HepG2 (cell line): ENCODE results near the gene CLDN4. TPM values are rescaled to one million over a fixed set of nuclear protein-coding genes. Genes with fewer than 3 reads are reported as not detected.

Source experiments
- ATAC-seq: fragments of 200-7000 bp; cut with Tn5 transposase; 3 replicates; pipeline ENCODE4 v1.9.1; 2020; ENCODE audit warnings: mild to moderate bottlenecking, moderate library complexity
- BruUV-seq: library from RNA; stranded (reverse); fragments of 400-500 nt; replicated peaks from 2 replicates; lab custom pipeline; 2021; lab: Mats Ljungman, UMichigan
- CTCF ChIA-PET: fragments of 300-600 bp; formaldehyde crosslinking; extraction: SDS; loops from one replicate; lab custom pipeline; 2021; ENCODE audit warnings: low total read pairs, inconsistent platforms, low intra/inter-chr PET ratio; lab: Yijun Ruan, JAX
- POLR2A ChIA-PET: fragments of 350-600 bp; sonication (Branson Sonifier 250); formaldehyde crosslinking; loops from one replicate; lab custom pipeline; 2020; ENCODE audit warnings: antibody characterized with exemption, inconsistent platforms; lab: Yijun Ruan, JAX
- DNase-seq: peaks from one replicate; pipeline ENCODE4 v3.0.0-alpha.2; 2015; ENCODE audit warnings: low spot score
- FAIRE-seq: peaks from 3 replicates; lab custom pipeline; 2011; peaks lifted over from hg19 to GRCh38; lab: Jason Lieb, UNC
- H2AFZ ChIP-seq: one replicate; pipeline ENCODE4 v1.6.1; 2011; ENCODE audit warnings: low read length, inconsistent platforms
- H3K27ac ChIP-seq: fragments of 300-600 bp; 3 replicates; pipeline ENCODE4 v1.8.0; 2011; ENCODE audit warnings: mixed run types, mild to moderate bottlenecking, mixed read lengths, low read length, inconsistent platforms; ENCODE audit not compliant: insufficient read depth; ENCODE audit errors: extremely low read length
- H3K27me3 ChIP-seq, 2 experiments: fragments of 200-600 bp in 1 of 2; 2 replicates in 1 of 2; 3 replicates in 1 of 2; pipeline versions ENCODE4 v1.6.0 to v1.8.0; 2011; ENCODE audit warnings: low read length in 2 of 2, mild to moderate bottlenecking in 2 of 2, moderate library complexity in 2 of 2, inconsistent platforms in 1 of 2; ENCODE audit not compliant: insufficient read depth in 2 of 2, control insufficient read depth in 1 of 2
- H3K36me3 ChIP-seq, 2 experiments: fragments of 200-600 bp in 1 of 2; replicated peaks in 1 of 2; 2 replicates in 1 of 2; 3 replicates in 1 of 2; pipeline versions ENCODE4 v1.5.1 to v1.8.0; 2011; ENCODE audit warnings: low read length in 2 of 2, inconsistent platforms in 1 of 2; ENCODE audit not compliant: insufficient read depth in 2 of 2, control insufficient read depth in 1 of 2
- H3K4me1 ChIP-seq: 2 replicates; pipeline ENCODE4 v1.5.1; 2012; ENCODE audit warnings: low read length, inconsistent platforms; ENCODE audit not compliant: insufficient read depth
- H3K4me2 ChIP-seq: 2 replicates; pipeline ENCODE4 v1.6.0; 2011; ENCODE audit warnings: low read depth, low read length, inconsistent platforms
- H3K4me3 ChIP-seq, 3 experiments: fragments of 200-600 bp in 1 of 3; sonication (generic), shearing (Covaris generic) in 1 of 3; replicated peaks in 1 of 3; 2 replicates each; pipeline ENCODE4 v1.5.1; 2011 to 2016; ENCODE audit warnings: low read length in 3 of 3, inconsistent platforms in 2 of 3, low read depth in 2 of 3, mild to moderate bottlenecking in 2 of 3, control low read depth in 1 of 3, mixed read lengths in 1 of 3; ENCODE audit not compliant: insufficient read depth in 1 of 3
- H3K79me2 ChIP-seq: one replicate; pipeline ENCODE4 v1.6.1; 2011; ENCODE audit warnings: low read length, inconsistent platforms; ENCODE audit not compliant: insufficient read depth
- H3K9ac ChIP-seq: 2 replicates; pipeline ENCODE4 v1.6.0; 2011; ENCODE audit warnings: mild to moderate bottlenecking, low read depth, low read length, inconsistent platforms; ENCODE audit not compliant: insufficient read depth
- H3K9me3 ChIP-seq: 2 replicates; pipeline ENCODE4 v1.5.1; 2012; ENCODE audit warnings: mild to moderate bottlenecking, low read length
- H4K20me1 ChIP-seq: 2 replicates; pipeline ENCODE4 v1.6.0; 2011; ENCODE audit warnings: inconsistent platforms, mild to moderate bottlenecking, low read length, moderate library complexity; ENCODE audit not compliant: insufficient read depth
- FOXK1 ChIP-seq: sonication (generic); formaldehyde crosslinking; IDR thresholded peaks from 2 replicates; pipeline ENCODE4 v1.4.0; 2020; ENCODE audit warnings: low read depth, missing genetic modification reagents, borderline replicate concordance
- HNF4A ChIP-seq: sonication (generic); formaldehyde crosslinking; IDR thresholded peaks from 2 replicates; pipeline ENCODE4 v1.4.0; 2020; ENCODE audit warnings: missing genetic modification reagents
- LCORL ChIP-seq, 2 experiments: fragments of 450-650 bp in 1 of 2; sonication (generic) in 1 of 2; formaldehyde crosslinking in 1 of 2; IDR thresholded peaks; 2 replicates each; pipeline versions ENCODE4 v1.5.0 to v1.6.1; 2017 to 2020; ENCODE audit warnings: antibody characterized with exemption in 1 of 2, missing genetic modification reagents in 1 of 2
- RARA ChIP-seq: IDR thresholded peaks from 2 replicates; pipeline ENCODE4 v1.6.1; 2016; ENCODE audit warnings: missing genetic modification reagents, missing compliant biosample characterization
- SALL1 ChIP-seq: sonication (generic); formaldehyde crosslinking; IDR thresholded peaks from 2 replicates; pipeline ENCODE4 v1.8.0; 2022; ENCODE audit warnings: mild to moderate bottlenecking, missing genetic modification reagents
- TGIF2 ChIP-seq: IDR thresholded peaks from 2 replicates; pipeline ENCODE4 v1.6.1; 2016; ENCODE audit warnings: control low read depth, missing compliant biosample characterization
- WGBS: methylation state at CpG from one replicate; pipeline ENCODE4 v1.1.6; 2017; ENCODE audit warnings: low lambda C conversion rate; 5-methylcytosine and 5-hydroxymethylcytosine counted together
- in situ Hi-C: cut with HindIII; loops from 2 replicates; pipeline ENCODE4 v1.10.0; 2017; ENCODE audit warnings: low pct_unique_long_range_greater_than_20kb; ENCODE audit not compliant: extremely low pct_ligation_motif_present
- intact Hi-C: fragments of 100-400 bp; cut with micrococcal nuclease; formaldehyde crosslinking; loops from one replicate; pipeline ENCODE4 v1.10.0; 2022; ENCODE audit not compliant: unreplicated experiment
- polyA plus RNA-seq, 8 experiments: library from polyadenylated mRNA; depleted of rRNA in 3 of 8; stranded (reverse) in 7 of 8; unstranded in 1 of 8; fragments of >200 nt; fragmentation: Illumina TruSeq in 4 of 8; extraction: Trizol in 4 of 8; gene quantifications; 2 replicates each; pipeline versions ENCODE4 v1.2.1 to v1.2.3, GENCODE V29; 2011 to 2016; ENCODE audit warnings: low read depth in 4 of 8, missing spikeins in 1 of 8, mixed read lengths in 1 of 8; ENCODE audit not compliant: insufficient read depth in 1 of 8
- total RNA-seq, 5 experiments: library from RNA; depleted of rRNA; stranded (reverse); fragments of >200 nt; fragmentation: Illumina TruSeq; extraction: Trizol; gene quantifications; 2 replicates each; pipeline ENCODE4 v1.2.3, GENCODE V29; 2016; ENCODE audit warnings: low read depth in 1 of 5
- TF ChIP-seq, protein P1 (sequence below): sonication (generic); formaldehyde crosslinking; IDR thresholded peaks from 2 replicates; pipeline ENCODE4 v1.9.0; 2021; ENCODE audit warnings: missing genetic modification reagents, borderline replicate concordance
- TF ChIP-seq, protein P2 (sequence below): sonication (generic); IDR thresholded peaks from 2 replicates; pipeline ENCODE4 v1.6.1; 2016; ENCODE audit warnings: low read depth, borderline replicate concordance
- TF ChIP-seq, protein P3 (sequence below): IDR thresholded peaks from 2 replicates; pipeline ENCODE4 v1.6.1; 2016
- TF ChIP-seq, protein P4 (sequence below): IDR thresholded peaks from 2 replicates; pipeline ENCODE4 v1.4.0; 2020; ENCODE audit warnings: mild to moderate bottlenecking, missing genetic modification reagents
- TF ChIP-seq, protein P5 (sequence below): sonication (generic); formaldehyde crosslinking; IDR thresholded peaks from 2 replicates; pipeline ENCODE4 v1.4.0; 2020; ENCODE audit warnings: missing genetic modification reagents
- TF ChIP-seq, protein P6 (sequence below): sonication (generic); formaldehyde crosslinking; IDR thresholded peaks from 2 replicates; pipeline ENCODE4 v1.4.0; 2020; ENCODE audit warnings: mild to moderate bottlenecking, missing genetic modification reagents

The CLDN4 gene
- total and polyA plus RNA-seq, 2 of the 13 experiments (the other 11 are each of a cell fraction or from before 2014, with no cell fraction given), result 28.2 to 35.7 TPM

DNA sequence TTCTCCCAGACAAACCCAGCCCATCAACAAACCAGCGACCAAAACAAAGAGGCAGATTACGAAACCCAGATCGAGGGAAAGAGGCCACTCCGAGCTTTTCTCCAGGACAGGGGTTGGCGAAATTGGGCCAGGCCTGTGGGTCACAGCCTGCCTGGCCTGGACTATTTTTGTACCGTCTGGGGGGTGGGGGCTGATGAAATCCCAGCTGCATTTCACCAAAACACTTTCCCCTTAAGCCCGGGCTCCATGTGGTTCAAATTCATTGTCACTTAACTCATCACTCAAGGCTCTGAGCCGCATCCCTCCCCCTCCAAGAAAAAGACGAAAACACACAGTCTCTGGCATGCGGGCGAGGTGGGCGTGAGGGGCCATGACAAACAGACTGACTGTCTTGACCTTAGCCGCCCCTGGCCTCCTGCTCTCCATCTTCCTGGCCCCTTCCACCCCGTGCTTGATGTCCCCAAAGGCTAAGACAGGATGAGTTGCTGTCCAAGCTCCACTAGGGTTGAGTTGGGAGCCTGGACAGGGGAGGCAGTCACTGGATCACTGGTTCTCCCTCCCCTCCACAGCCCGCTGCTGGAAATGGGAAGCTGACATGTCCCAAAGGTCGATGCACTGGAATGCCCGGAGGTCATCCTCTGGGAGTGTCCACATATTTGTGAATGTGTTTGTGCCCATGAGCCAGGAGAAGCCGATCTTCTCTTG is 49.3 kb downstream of the CLDN4 start:
- FAIRE-seq, result peak; percentile 88
- BruUV-seq, result no TSS peak
- peak; percentile 74 for DNase-seq
- Histone ChIP-seq H3K36me3 (no peaks in the 10 kb centered on the region), H3K9ac (no peak overlapping the region), H3K27me3 (peaks cover 0 to 10% of the 10 kb centered on the region in 2 experiments; a peak in 2 of 5 replicates), H2AFZ (no peak overlapping the region), H3K4me2 (peak overlapping the region; percentile 62), H4K20me1 (no peaks in the 10 kb centered on the region), H3K4me3 (peak overlapping the region in 1 of 3 experiments; percentile 34; a peak in 2 of 6 replicates), H3K79me2 (no peaks in the 10 kb centered on the region), H3K27ac (no peak overlapping the region), H3K9me3 (no peaks in the 10 kb centered on the region), H3K4me1 (peaks cover 29% of the 10 kb centered on the region)
- in situ Hi-C loops, result no loop called here
- CTCF ChIA-PET, result no interaction called here
- intact Hi-C loops, result no loop called here
- 2% methylated on average over 9 of the region's 18 CpGs for WGBS
- peak; percentile 95 for ATAC-seq
- POLR2A ChIA-PET, result interaction anchor here (2.6 kb wide), 1 partner anchor 9 kb away, joined by 25 read pairs; no protein-coding TSS in a partner anchor
- TF ChIP-seq, protein P1, sequence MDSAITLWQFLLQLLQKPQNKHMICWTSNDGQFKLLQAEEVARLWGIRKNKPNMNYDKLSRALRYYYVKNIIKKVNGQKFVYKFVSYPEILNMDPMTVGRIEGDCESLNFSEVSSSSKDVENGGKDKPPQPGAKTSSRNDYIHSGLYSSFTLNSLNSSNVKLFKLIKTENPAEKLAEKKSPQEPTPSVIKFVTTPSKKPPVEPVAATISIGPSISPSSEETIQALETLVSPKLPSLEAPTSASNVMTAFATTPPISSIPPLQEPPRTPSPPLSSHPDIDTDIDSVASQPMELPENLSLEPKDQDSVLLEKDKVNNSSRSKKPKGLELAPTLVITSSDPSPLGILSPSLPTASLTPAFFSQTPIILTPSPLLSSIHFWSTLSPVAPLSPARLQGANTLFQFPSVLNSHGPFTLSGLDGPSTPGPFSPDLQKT (CRISPR knock-in tag), result no peak
- TF ChIP-seq, protein P2, sequence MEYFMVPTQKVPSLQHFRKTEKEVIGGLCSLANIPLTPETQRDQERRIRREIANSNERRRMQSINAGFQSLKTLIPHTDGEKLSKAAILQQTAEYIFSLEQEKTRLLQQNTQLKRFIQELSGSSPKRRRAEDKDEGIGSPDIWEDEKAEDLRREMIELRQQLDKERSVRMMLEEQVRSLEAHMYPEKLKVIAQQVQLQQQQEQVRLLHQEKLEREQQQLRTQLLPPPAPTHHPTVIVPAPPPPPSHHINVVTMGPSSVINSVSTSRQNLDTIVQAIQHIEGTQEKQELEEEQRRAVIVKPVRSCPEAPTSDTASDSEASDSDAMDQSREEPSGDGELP, result peak; percentile 14; the same call in 1 of the 2 replicates
- TF ChIP-seq, protein P3, sequence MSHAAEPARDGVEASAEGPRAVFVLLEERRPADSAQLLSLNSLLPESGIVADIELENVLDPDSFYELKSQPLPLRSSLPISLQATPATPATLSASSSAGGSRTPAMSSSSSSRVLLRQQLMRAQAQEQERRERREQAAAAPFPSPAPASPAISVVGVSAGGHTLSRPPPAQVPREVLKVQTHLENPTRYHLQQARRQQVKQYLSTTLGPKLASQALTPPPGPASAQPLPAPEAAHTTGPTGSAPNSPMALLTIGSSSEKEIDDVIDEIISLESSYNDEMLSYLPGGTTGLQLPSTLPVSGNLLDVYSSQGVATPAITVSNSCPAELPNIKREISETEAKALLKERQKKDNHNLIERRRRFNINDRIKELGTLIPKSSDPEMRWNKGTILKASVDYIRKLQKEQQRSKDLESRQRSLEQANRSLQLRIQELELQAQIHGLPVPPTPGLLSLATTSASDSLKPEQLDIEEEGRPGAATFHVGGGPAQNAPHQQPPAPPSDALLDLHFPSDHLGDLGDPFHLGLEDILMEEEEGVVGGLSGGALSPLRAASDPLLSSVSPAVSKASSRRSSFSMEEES (CRISPR knock-in tag), result no peak
- TF ChIP-seq, protein P4, sequence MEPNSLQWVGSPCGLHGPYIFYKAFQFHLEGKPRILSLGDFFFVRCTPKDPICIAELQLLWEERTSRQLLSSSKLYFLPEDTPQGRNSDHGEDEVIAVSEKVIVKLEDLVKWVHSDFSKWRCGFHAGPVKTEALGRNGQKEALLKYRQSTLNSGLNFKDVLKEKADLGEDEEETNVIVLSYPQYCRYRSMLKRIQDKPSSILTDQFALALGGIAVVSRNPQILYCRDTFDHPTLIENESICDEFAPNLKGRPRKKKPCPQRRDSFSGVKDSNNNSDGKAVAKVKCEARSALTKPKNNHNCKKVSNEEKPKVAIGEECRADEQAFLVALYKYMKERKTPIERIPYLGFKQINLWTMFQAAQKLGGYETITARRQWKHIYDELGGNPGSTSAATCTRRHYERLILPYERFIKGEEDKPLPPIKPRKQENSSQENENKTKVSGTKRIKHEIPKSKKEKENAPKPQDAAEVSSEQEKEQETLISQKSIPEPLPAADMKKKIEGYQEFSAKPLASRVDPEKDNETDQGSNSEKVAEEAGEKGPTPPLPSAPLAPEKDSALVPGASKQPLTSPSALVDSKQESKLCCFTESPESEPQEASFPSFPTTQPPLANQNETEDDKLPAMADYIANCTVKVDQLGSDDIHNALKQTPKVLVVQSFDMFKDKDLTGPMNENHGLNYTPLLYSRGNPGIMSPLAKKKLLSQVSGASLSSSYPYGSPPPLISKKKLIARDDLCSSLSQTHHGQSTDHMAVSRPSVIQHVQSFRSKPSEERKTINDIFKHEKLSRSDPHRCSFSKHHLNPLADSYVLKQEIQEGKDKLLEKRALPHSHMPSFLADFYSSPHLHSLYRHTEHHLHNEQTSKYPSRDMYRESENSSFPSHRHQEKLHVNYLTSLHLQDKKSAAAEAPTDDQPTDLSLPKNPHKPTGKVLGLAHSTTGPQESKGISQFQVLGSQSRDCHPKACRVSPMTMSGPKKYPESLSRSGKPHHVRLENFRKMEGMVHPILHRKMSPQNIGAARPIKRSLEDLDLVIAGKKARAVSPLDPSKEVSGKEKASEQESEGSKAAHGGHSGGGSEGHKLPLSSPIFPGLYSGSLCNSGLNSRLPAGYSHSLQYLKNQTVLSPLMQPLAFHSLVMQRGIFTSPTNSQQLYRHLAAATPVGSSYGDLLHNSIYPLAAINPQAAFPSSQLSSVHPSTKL (CRISPR knock-in tag), result peak; percentile 31; the same call in 1 of the 2 replicates
- TF ChIP-seq HNF4A (CRISPR knock-in tag) (peak; percentile 76), RARA (CRISPR knock-in tag) (peak; percentile 42; the same call in 1 of the 2 replicates), TGIF2 (CRISPR knock-in tag) (peak; percentile 30; the same call in 1 of the 2 replicates), LCORL (IDR thresholded peaks at IDR 0.05) (no peak), LCORL (CRISPR knock-in tag; IDR thresholded peaks at IDR 0.05) (peak; percentile 54; the same call in 1 of the 2 replicates), FOXK1 (no peak), SALL1 (peak; percentile 59)
- TF ChIP-seq, protein P5, sequence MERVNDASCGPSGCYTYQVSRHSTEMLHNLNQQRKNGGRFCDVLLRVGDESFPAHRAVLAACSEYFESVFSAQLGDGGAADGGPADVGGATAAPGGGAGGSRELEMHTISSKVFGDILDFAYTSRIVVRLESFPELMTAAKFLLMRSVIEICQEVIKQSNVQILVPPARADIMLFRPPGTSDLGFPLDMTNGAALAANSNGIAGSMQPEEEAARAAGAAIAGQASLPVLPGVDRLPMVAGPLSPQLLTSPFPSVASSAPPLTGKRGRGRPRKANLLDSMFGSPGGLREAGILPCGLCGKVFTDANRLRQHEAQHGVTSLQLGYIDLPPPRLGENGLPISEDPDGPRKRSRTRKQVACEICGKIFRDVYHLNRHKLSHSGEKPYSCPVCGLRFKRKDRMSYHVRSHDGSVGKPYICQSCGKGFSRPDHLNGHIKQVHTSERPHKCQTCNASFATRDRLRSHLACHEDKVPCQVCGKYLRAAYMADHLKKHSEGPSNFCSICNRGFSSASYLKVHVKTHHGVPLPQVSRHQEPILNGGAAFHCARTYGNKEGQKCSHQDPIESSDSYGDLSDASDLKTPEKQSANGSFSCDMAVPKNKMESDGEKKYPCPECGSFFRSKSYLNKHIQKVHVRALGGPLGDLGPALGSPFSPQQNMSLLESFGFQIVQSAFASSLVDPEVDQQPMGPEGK (CRISPR knock-in tag), result peak; percentile 28; the same call in 1 of the 2 replicates
- TF ChIP-seq, protein P6, sequence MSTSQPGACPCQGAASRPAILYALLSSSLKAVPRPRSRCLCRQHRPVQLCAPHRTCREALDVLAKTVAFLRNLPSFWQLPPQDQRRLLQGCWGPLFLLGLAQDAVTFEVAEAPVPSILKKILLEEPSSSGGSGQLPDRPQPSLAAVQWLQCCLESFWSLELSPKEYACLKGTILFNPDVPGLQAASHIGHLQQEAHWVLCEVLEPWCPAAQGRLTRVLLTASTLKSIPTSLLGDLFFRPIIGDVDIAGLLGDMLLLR, result no peak
